ENCODE data around the gene ADARB2. TPM values are rescaled to one million over a fixed set of nuclear protein-coding genes. Genes with fewer than 3 reads are reported as not detected.

ADARB2 gene
- total and polyA plus RNA-seq, 10 of the 15 experiments (the other 5 are each of a cell fraction or from before 2014, with no cell fraction given): 0.02 to 4.1 (median 0.76) TPM

GRCh38 chr10:1508096-1508495 is 229.2 kb downstream of the ADARB2 start:
- no peaks in the 10 kb centered on the region for H3K79me2 ChIP-seq (ENCODE audit: control insufficient read depth, insufficient read depth, low read length)
- no peak overlapping the region for H3K27ac ChIP-seq (ENCODE audit: control insufficient read depth, insufficient read depth)
- ChIA-PET SMC1A (ENCODE audit: uncharacterized antibody, unreplicated experiment) (no interaction called here), RAD21 (ENCODE audit: unreplicated experiment) (no interaction called here), CTCF (no interaction called here), POLR2A (no interaction called here)
- H3K9me3 ChIP-seq (replicated peaks; ENCODE audit: control insufficient read depth, insufficient read depth, low read length): no peaks in the 10 kb centered on the region; the same call in 2 of the 3 replicates
- no peaks in the 10 kb centered on the region for H3K27me3 ChIP-seq (replicated peaks in 1 of 2; ENCODE audit: control insufficient read depth in 2 of 2, insufficient read depth in 2 of 2, low read length in 1 of 2)
- in situ Hi-C loops (cut with MboI) (no loop called here), intact Hi-C loops (cut with micrococcal nuclease; ENCODE audit: unreplicated experiment) (no loop called here)
- H3K4me2 ChIP-seq (ENCODE audit: control insufficient read depth, insufficient read depth): no peak overlapping the region
- no peak overlapping the region for H3K4me3 ChIP-seq
- H3K4me1 ChIP-seq (ENCODE audit: control insufficient read depth, insufficient read depth, low read length): no peaks in the 10 kb centered on the region
- no TSS peak for BruUV-seq (replicated peaks)
- FAIRE-seq (no peak), ATAC-seq (no peak), DNase-seq (ENCODE audit: low read depth, low spot score) (no peak)
- TF ChIP-seq, protein P1, sequence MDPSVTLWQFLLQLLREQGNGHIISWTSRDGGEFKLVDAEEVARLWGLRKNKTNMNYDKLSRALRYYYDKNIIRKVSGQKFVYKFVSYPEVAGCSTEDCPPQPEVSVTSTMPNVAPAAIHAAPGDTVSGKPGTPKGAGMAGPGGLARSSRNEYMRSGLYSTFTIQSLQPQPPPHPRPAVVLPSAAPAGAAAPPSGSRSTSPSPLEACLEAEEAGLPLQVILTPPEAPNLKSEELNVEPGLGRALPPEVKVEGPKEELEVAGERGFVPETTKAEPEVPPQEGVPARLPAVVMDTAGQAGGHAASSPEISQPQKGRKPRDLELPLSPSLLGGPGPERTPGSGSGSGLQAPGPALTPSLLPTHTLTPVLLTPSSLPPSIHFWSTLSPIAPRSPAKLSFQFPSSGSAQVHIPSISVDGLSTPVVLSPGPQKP (IDR thresholded peaks at IDR 0.05; ENCODE audit: low read depth, low read length): no peak
- TF ChIP-seq ZNF687 (IDR thresholded peaks at IDR 0.05): no peak
- no peak for TF ChIP-seq DPF2 (IDR thresholded peaks at IDR 0.05)
- TF ChIP-seq E4F1 (IDR thresholded peaks at IDR 0.05; ENCODE audit: borderline replicate concordance, partially characterized antibody): no peak
- H3K9ac ChIP-seq (ENCODE audit: control insufficient read depth, insufficient read depth, low read length): no peak overlapping the region
- no peaks in the 10 kb centered on the region for H4K20me1 ChIP-seq (ENCODE audit: control insufficient read depth, insufficient read depth)
- no peaks in the 10 kb centered on the region for H3K36me3 ChIP-seq (ENCODE audit: control insufficient read depth in 2 of 2, insufficient read depth in 2 of 2, low read length in 1 of 2)
- WGBS (ENCODE audit: insufficient coverage, insufficient replicate concordance, low lambda C conversion rate, missing lambda C conversion rate): 72% methylated on average over 16 of the region's 16 CpGs
- H2AFZ ChIP-seq (ENCODE audit: control insufficient read depth, low read depth, low read length): no peak overlapping the region

Data from GM12878 (cell line).